Measurements from ENCODE around the gene HIVEP2.

Gene HIVEP2

DNA sequence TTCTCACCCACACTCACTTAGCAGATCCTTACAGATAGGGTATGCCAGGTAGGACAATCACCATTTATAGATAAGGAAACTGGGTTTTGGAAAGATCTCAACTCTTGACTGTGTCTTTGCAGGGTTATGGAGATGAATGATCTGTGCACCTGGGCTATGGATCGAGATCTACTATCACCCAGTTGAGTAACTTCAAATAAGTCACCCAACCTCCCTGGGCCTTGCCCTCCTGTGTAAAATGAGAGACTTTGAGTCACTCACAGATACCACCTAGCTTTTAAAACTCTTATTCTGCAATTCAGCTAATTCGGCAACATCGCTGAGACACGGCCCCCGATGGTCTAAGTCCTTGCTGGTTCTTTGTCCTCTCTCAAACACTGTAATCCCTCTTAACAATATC lies 53.5 kb downstream of the HIVEP2 start:
- H3K4me3 ChIP-seq (replicated peaks; ENCODE audit: insufficient read depth, low read length), result no peak overlapping the region
- DNase-seq (ENCODE audit: low read depth in 1 of 2, low spot score in 1 of 2), result no peak
- H3K27me3 ChIP-seq (ENCODE audit: insufficient read depth, poor library complexity, severe bottlenecking), result no peaks in the 10 kb centered on the region
- H3K27ac ChIP-seq (replicated peaks), result no peak overlapping the region
- TF ChIP-seq POLR2AphosphoS5 (IDR thresholded peaks at IDR 0.05; ENCODE audit: low read depth) (no peak), SPI1 (IDR thresholded peaks at IDR 0.05; ENCODE audit: borderline replicate concordance, low read depth) (no peak), REST (IDR thresholded peaks at IDR 0.05; ENCODE audit: insufficient replicate concordance, low read depth) (no peak), GABPA (IDR thresholded peaks at IDR 0.05; ENCODE audit: low read depth) (no peak)
- TF ChIP-seq, protein P1, sequence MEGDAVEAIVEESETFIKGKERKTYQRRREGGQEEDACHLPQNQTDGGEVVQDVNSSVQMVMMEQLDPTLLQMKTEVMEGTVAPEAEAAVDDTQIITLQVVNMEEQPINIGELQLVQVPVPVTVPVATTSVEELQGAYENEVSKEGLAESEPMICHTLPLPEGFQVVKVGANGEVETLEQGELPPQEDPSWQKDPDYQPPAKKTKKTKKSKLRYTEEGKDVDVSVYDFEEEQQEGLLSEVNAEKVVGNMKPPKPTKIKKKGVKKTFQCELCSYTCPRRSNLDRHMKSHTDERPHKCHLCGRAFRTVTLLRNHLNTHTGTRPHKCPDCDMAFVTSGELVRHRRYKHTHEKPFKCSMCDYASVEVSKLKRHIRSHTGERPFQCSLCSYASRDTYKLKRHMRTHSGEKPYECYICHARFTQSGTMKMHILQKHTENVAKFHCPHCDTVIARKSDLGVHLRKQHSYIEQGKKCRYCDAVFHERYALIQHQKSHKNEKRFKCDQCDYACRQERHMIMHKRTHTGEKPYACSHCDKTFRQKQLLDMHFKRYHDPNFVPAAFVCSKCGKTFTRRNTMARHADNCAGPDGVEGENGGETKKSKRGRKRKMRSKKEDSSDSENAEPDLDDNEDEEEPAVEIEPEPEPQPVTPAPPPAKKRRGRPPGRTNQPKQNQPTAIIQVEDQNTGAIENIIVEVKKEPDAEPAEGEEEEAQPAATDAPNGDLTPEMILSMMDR (IDR thresholded peaks at IDR 0.05; ENCODE audit: insufficient read depth, low read length), result no peak

GRCh38 chr6:142888456-142888855 lies 56.5 kb downstream of the HIVEP2 start:
- Histone ChIP-seq H3K4me3 (replicated peaks; ENCODE audit: insufficient read depth, low read length) (no peak overlapping the region), H3K27ac (replicated peaks) (no peak overlapping the region), H3K27me3 (ENCODE audit: insufficient read depth, poor library complexity, severe bottlenecking) (no peaks in the 10 kb centered on the region)
- no peak for DNase-seq (ENCODE audit: low read depth in 1 of 2, low spot score in 1 of 2)
- TF ChIP-seq SPI1 (IDR thresholded peaks at IDR 0.05; ENCODE audit: borderline replicate concordance, low read depth), result no peak
- TF ChIP-seq GABPA (IDR thresholded peaks at IDR 0.05; ENCODE audit: low read depth), result no peak
- TF ChIP-seq REST (IDR thresholded peaks at IDR 0.05; ENCODE audit: insufficient replicate concordance, low read depth), result no peak
- TF ChIP-seq, protein P1 (IDR thresholded peaks at IDR 0.05; ENCODE audit: insufficient read depth, low read length), result no peak
- no peak for TF ChIP-seq POLR2AphosphoS5 (IDR thresholded peaks at IDR 0.05; ENCODE audit: low read depth)

- no peak overlapping the region for H3K27ac ChIP-seq (replicated peaks)
- no peak overlapping the region for H3K4me3 ChIP-seq (replicated peaks; ENCODE audit: insufficient read depth, low read length)
- no peak for TF ChIP-seq REST (IDR thresholded peaks at IDR 0.05; ENCODE audit: insufficient replicate concordance, low read depth)
- no peak for TF ChIP-seq SPI1 (IDR thresholded peaks at IDR 0.05; ENCODE audit: borderline replicate concordance, low read depth)
- no peak for TF ChIP-seq POLR2AphosphoS5 (IDR thresholded peaks at IDR 0.05; ENCODE audit: low read depth)
- TF ChIP-seq, protein P1 (IDR thresholded peaks at IDR 0.05; ENCODE audit: insufficient read depth, low read length), result no peak
- no peak for TF ChIP-seq GABPA (IDR thresholded peaks at IDR 0.05; ENCODE audit: low read depth)
- H3K27me3 ChIP-seq (ENCODE audit: insufficient read depth, poor library complexity, severe bottlenecking), result no peaks in the 10 kb centered on the region
- no peak for DNase-seq (ENCODE audit: low read depth in 1 of 2, low spot score in 1 of 2)
These were observed 57.5 kb downstream of the HIVEP2 start for GRCh38 chr6:142887517-142887916.

Data from HL-60 (cell line).